HG03460 (cell line): ENCODE measurements around the gene FRMD6.

Experiments used
- ATAC-seq: cut with Tn5 transposase; IDR thresholded peaks from one replicate; pipeline ENCODE4 v1.9.1; 2021; ENCODE audit not compliant: unreplicated experiment

The FRMD6 gene

GRCh38 chr14:51663783-51664326 is 12.1 kb downstream of the FRMD6 start:
- ATAC-seq, result no peak

- ATAC-seq, result no peak
Measured at GRCh38 chr14:51666070-51666469, 14.4 kb downstream of the FRMD6 start.

- ATAC-seq, result no peak
Measured at GRCh38 chr14:51666826-51667225, 15.1 kb downstream of the FRMD6 start.

GRCh38 chr14:51668870-51669269 is 17.2 kb downstream of the FRMD6 start:
- ATAC-seq, result no peak

GRCh38 chr14:51674294-51675002 is 22.7 kb downstream of the FRMD6 start:
- no peak for ATAC-seq

GRCh38 chr14:51676549-51676948 is 24.8 kb downstream of the FRMD6 start:
- no peak for ATAC-seq

GRCh38 chr14:51677266-51677665 is 25.6 kb downstream of the FRMD6 start:
- ATAC-seq, result no peak

GRCh38 chr14:51677738-51678137 is 26.0 kb downstream of the FRMD6 start:
- no peak for ATAC-seq

GRCh38 chr14:51680031-51680430 is 28.3 kb downstream of the FRMD6 start:
- ATAC-seq, result no peak

GRCh38 chr14:51681411-51681810 is 29.7 kb downstream of the FRMD6 start:
- no peak for ATAC-seq

- no peak for ATAC-seq
Measured at GRCh38 chr14:51682411-51682810, 30.7 kb downstream of the FRMD6 start.

GRCh38 chr14:51684760-51685159 is 33.0 kb downstream of the FRMD6 start:
- ATAC-seq, result no peak

GRCh38 chr14:51691176-51691575 is 39.5 kb downstream of the FRMD6 start:
- no peak for ATAC-seq

GRCh38 chr14:51692646-51693045 is 40.9 kb downstream of the FRMD6 start:
- no peak for ATAC-seq

- no peak for ATAC-seq
Measured at GRCh38 chr14:51697848-51698247, 46.1 kb downstream of the FRMD6 start.

GRCh38 chr14:51701951-51702350 is 50.2 kb downstream of the FRMD6 start:
- no peak for ATAC-seq

GRCh38 chr14:51703787-51704186 is 52.1 kb downstream of the FRMD6 start:
- ATAC-seq, result no peak

GRCh38 chr14:51704545-51704944 is 52.8 kb downstream of the FRMD6 start:
- ATAC-seq, result no peak

- no peak for ATAC-seq
Measured at GRCh38 chr14:51707327-51707726, 55.6 kb downstream of the FRMD6 start.

GRCh38 chr14:51711505-51711904 is 59.8 kb downstream of the FRMD6 start:
- no peak for ATAC-seq

GRCh38 chr14:51715250-51715649 is 63.5 kb downstream of the FRMD6 start:
- no peak for ATAC-seq

GRCh38 chr14:51715742-51716141 is 64.0 kb downstream of the FRMD6 start:
- no peak for ATAC-seq

- no peak for ATAC-seq
Measured at GRCh38 chr14:51716610-51717009, 64.9 kb downstream of the FRMD6 start.
